Stimulated activated CD4-positive, alpha-beta T cell treated with anti-CD3 and anti-CD28 coated beads, Interleukin-4, amount 100 ng/mL, for 4 hours (primary cell): ENCODE data around the gene TASL.
"Not testable (repeated sequence)": the region's sequence is repeated elsewhere in the genome, so short reads cannot be mapped to it uniquely, and the experiment has no call there.

Experiments used
- DNase-seq, 2 experiments: peaks; one replicate each; pipeline ENCODE4 v3.0.0-alpha.2; 2020

Gene TASL

DNA sequence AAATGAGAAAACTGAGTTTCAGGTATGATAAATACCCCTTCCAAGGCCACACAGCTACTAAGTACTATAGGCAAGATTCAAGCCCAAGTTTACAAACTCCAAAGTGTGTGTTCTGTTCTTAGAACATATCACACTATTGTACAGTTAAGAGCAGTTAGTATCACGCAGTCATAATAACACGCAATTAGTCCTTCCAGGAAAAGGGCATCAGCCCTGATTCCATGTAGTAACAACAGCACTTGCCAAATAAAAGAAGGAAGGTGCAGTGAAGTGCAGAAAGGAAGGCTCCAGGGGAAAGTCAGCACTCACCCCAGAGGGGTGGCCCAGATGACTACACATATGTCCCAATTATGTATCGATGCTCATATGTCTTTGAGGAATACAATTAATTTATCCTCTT lies 4.4 kb downstream of the TASL start:
- no peak for DNase-seq

GRCh38 chrX:30572678-30573077 lies 4.9 kb downstream of the TASL start:
- DNase-seq, result no peak

DNA sequence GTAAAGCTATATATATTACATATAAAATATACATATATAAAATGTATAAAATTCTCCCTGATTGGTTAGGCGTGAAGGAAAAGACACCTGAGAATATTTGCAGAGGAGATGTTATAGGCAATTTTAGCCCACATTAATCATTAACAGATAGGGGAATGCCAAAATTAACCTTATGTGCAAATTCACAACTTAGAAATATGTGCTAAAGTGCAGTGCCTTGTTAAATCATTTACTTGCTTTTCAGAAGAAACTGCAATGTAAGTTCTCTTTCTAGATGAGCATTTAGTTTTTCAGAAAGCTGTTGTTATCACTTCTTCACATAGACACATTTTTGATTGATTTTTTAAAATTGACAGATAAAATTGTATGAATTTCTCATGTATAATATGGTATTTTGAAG lies 5.6 kb downstream of the TASL start:
- no peak for DNase-seq

DNA sequence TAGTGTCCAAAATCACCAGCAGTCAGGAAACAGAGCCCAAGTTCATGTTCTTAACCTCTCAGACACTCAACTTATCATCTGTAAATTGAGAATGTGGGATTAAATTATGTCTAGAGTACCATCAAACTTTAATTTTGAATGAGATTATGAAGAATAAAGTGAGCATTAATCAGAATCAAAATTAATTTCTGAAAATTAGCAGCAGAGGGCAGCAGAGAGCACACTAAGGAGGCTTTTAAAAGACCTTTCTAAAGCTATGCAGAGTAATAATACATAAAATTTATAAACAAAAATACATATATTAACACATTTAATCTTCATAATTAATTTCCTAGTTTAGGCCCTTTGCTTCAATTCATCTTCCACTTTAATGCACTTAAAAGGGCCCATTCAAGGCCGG lies 7.1 kb downstream of the TASL start:
- DNase-seq, result no peak

GRCh38 chrX:30568136-30568535 lies 9.4 kb downstream of the TASL start:
- DNase-seq, result no peak

DNA sequence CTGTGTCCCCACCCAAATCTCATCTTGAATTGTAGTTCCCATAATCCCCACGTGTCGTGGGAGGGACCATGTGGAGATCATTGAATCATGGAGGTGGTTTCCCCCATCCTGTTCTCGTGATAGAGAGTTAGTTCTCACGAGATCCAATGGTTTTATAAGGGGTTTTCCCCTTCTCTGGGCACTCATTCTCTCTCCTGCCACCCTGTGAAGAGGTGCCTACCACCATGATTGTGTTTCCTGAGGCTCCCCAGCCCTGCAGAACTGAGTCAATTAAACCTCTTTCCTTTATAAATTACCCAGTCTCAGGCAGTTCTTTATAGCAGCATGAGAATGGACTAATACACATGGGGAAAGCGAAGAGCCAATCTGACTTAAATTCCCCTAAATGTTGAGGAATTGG lies 14.5 kb downstream of the TASL start:
- not testable (repeated sequence) for DNase-seq

DNA sequence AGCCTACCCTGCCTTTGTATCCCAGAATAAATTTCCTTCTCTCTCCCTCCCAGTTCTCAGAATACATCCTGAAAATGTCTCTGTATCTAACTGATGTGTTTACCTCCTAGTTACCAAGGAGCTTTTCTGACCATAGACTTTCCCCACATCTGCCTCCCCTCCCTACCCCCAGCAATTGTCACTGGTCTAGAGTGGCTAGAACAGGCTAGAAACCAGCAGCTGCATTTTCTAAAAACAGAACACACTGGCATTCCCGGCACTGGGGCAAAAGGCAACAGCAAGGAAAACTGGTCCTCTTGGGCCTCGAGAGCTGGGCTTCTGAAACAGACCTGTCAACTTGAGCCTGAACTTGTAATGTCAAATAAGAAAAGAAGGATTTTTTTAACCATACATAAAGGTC lies 16.4 kb downstream of the TASL start:
- no peak for DNase-seq

- no peak for DNase-seq
These were observed 39.3 kb downstream of the TASL start for GRCh38 chrX:30538271-30538670.

DNA sequence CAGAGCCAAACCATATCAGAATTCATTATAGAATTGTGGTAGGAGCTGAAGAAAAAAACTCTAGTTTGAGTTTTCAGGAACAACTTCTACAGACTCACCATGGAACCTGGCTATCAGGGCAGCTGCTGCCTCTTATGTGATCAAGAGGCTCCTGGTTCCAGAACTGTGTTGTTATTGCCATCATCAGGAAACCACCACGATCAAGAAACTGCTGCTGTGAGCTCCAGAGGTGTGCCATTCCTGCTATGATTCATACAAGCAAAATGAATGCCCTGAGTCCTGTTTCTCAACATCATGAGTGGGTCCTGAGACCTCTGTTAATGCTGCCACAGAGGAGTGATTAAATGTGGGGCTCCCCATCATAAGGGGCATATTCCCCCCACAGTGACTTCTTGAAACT lies 43.7 kb downstream of the TASL start:
- DNase-seq, result no peak

DNA sequence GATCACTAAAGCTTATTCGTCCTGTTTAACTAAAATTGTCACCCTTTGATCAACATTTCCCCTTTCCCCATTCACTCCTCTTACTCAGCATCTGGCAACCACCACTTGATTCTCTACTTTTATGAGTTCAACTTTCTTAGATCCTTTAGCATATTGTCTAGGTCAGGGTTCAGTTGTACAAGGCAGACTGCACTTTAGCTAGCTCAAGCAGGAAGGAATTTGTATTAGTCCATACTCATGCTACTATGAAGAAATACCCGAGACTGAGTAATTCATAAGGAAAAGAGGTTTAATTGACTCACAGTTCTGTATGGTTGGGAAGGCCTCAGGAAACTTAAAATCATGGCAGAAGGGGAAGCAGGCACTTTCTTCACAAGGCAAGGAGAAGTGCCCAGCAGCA lies 44.3 kb downstream of the TASL start:
- DNase-seq, result no peak

DNA sequence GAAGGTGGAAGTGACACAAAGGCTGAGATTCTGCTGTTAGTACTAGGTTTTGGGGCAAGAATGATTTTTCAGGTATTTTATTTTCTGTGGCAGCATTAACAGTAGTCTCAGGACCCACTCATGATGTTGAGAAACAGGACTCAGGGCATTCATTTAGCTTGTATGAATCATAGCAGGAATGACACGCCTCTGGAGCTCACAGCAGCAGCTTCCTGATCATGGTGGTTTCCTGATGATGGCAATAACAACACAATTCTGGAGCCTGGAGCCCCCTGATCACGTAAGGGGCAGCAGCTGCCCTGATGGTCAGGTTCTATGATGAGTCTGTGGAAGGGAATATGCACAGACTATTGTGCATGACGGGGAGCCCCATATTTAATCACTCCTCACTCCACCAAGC lies 47.0 kb downstream of the TASL start:
- no peak for DNase-seq

DNA sequence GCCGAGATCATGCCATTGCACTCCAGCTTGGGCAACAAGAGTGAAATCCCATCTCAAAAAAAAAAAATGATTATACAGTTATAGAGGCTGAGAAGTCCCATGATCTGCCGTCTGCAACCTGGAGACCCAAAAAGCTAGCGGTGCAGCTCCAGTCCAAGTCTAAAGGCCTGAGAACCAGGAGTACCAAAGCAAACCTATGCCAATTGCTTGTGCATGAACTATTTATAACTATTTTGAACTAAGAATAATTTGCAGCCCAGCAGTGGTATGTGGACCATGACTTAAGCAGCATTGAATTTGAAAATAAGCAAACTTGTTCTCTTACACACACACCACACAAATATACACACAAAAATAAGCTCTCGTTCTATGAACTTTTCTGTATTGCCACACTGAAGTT lies 51.8 kb downstream of the TASL start:
- DNase-seq, result no peak

DNA sequence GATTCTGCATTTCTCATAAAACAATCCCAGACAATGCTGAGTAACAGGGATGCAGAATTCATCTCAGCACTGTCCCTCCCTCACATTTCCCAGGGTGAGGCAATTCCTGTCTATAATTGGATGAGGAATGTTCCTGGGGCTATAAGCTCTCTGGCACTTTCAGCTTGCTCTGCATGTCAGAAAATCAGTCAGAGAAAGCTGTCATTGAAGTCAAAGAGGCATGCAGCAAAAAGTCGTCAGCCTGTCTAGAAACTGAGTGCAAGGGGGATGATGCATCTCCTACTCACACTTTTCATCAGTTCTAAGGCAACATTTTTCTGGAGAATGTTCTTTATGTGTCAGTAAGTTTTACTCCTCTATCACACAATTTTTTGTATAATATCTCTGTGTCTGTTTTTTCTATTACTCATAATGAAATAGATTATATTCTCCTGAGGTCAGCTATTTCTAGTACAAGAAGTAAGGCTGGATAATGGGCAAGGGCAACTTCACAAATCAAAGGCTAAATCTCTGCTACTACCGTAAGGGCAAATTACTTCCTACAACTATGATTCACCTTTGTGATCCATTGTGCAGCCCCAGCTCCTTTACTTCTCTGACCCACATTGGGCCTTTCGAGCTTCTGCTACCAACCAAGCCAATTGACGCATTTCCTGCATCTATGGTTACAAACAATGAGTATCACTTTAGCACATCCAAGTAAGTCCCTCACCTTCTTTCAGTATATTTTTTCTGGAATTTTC lies 56.0 kb downstream of the TASL start:
- no peak for DNase-seq

DNA sequence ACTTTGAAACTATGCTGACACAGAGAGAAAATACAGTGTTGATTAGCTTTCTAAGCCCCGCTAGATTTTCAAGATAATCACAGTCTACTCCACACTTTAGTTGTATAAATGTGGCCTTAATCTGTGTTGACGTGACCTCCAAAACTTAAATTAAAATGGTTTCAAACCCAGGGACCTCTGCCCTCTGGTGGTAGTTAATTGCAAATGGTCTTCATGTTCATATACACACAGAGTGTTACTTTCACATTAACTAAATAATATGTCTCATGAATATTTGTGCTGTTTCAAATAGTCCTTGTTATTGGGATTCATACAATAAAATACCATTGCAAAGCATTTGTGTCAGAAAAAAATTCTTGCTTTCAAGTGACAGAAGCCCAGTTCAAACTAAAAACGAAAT lies 64.3 kb downstream of the TASL start:
- no peak for DNase-seq
